Measurements from ENCODE around the gene FAF1.

- TF ChIP-seq CTCF (IDR thresholded peaks at IDR 0.05) (no peak), POLR2A (IDR thresholded peaks at IDR 0.05) (no peak), EP300 (IDR thresholded peaks at IDR 0.05; ENCODE audit: low read depth) (no peak)
Observed at GRCh38 chr1:50405814-50406213, 554.3 kb downstream of the FAF1 start.

All from transverse colon (tissue), 3 donors.